Ammon's horn (tissue), 1 donor: Measurements from ENCODE around the gene PQBP1.

Experiments
- DNase-seq: peaks from one replicate; pipeline ENCODE4 v3.0.0-alpha.2; 2016; ENCODE audit warnings: low spot score

Gene PQBP1

DNA sequence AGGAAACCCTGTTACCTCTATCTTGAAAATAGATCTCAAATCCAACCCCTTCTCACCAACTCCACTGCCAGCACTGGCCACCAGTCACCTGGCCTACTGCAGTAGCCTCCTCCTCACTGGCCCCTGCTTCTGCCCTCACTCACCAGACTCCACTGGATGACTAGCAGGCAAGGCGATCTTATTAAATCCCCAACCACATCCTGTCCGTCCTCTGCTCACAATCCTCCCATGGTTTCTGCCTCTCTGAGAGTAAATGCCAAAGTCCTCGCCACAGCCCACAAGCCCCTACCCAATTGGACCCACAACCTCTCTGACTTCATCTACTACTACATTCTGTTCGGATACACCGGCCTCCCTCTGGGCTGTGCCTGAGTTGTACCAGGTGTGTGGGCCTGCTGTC is 26.5 kb downstream of the PQBP1 start:
- DNase-seq = no peak

DNA sequence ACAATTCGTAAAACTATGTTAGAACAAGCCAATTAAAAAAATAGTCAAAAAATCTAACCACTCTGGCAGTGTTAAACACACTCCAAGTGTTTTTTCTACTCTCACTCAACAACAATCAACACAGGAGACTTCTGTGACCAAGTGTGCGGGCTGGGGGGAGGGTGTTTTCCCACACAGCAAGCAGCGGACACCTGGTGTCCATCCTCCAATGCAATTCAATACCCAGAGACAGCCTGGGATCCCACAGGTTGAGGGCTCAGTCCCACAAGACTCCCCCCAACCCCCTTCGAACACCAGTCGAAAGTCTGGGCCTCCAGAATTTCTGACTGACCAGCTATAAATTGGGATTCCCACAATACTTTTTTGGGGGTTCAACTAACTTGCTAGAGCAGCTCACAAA is 29.4 kb downstream of the PQBP1 start:
- DNase-seq = no peak

DNA sequence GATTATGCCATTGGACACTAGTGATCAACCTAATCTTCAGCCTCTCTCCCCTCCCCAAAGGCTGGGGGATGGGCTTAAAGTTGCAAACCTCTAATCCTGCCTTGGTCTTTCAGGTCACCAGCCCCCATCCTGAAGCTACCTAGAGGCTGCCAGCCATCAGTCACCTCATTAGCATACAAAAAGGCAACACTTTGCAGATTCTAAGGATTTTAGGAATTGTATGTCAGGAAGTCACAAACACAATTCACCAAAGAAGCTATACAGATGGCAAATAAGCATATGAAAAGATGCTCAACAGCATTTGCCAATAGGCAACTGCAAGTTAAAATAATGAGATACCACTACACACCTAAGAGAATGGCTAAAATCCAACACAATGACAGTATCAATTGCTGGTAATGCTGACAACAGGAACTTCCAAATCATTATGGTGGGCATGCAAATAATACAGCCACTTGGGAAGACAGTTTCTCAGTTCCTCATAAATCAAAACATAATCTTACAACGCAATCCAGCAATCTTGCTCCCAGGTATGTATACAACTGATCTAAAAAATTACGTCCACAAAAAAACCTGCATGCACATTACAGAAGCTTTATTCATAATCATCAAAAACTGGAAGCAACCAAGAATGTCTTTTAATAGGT is 30.1 kb downstream of the PQBP1 start:
- no peak for DNase-seq

DNA sequence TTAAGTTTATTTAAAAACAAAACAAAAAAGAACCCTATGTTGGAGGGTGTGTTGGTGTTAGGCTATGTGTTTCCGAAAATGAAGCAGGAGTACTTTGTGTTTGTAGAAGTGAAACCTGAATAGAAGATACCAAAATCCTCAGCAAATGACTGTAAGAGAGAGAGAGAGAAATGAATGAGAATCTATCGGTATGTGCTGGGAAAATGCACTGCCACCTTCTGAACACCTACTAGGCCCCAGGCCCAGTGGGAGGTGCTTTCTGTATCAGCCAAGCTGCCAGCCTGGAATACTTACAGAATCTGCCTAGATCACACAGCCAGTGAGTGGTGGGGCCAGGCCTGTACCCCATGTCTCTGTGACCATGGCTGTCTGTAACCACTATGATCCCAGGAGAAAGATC is 36.0 kb downstream of the PQBP1 start:
- DNase-seq = no peak

DNA sequence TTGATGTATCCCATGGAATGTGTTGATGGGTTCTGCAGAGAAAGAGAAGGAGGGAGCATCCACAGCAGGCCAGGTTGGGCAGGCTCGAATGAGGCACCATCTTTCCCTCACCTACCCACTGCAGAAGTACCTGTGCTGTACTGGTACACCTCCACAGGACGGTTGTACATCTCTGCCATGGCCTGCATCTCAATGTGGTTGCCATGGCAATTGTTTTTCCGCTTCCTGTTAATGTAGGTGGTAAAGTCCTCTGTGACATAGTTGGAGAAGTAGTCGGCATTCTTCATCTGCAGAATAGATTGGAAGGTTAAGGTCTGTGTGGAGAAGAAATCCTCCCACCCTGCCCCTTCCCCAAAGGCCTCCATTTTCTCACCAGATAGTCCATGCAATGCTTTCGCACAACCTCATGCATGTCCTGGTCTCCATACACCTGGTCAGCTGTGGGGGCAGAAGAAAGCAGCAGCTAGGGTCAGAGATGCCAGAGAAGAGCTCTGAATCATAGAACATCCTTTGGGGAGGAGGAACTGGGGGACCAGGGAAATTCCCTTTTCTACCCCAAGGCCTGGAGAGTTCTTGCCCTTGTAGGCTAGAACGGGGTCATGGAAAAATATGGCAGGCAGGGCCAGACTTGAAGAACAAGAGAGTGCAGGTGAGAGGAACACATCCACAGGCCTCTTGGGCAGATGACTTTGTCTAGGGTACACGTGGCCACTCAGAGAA is 37.0 kb downstream of the PQBP1 start:
- no peak for DNase-seq

DNA sequence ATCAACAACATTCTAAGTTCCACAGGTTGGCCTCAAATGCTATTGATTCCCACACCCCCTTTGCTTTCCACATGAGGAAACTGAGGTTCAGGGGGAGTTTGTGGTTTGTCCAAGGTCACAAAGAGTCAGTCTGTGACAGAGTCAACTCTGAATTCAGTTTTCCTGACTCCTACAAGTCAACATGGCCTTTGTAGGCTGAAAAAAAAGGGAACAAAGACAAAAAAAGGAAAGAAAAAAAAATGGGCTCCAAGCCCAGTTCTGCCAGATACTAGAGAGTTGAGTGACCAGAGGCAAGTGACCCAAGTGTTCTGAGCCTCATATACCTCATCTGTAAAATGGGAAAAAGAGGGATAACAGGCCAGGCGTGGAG is 37.6 kb downstream of the PQBP1 start:
- DNase-seq = no peak

DNA sequence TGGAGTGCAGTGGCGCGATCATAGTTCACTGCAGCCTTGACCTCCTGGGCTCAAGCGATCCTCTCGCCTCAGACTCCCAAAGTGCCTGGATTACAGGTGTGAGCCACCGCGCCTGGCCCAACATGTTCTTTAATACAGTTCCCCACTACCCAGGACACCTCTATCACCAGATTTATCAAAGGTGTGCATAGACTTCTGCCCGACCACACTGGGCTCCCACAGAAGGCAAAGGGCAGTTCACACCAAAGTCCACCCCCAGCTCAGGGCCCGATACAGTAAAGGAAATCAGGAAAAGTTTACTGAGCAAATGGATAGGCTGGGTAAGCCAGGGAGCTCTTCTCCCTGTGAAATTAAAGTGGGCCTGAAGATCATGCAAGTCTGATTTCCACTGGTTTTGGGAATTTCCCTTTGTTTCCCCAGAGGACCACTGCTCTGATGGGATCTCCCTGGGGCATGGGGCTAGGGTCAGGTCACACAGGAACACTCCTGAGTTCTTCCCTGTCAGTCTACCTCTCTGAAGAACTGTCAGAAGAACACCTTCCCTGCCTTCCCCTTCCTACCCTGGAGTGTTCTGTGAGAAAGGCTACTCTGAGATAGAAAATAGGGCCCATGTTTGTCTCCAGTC is 38.8 kb downstream of the PQBP1 start:
- DNase-seq = no peak

DNA sequence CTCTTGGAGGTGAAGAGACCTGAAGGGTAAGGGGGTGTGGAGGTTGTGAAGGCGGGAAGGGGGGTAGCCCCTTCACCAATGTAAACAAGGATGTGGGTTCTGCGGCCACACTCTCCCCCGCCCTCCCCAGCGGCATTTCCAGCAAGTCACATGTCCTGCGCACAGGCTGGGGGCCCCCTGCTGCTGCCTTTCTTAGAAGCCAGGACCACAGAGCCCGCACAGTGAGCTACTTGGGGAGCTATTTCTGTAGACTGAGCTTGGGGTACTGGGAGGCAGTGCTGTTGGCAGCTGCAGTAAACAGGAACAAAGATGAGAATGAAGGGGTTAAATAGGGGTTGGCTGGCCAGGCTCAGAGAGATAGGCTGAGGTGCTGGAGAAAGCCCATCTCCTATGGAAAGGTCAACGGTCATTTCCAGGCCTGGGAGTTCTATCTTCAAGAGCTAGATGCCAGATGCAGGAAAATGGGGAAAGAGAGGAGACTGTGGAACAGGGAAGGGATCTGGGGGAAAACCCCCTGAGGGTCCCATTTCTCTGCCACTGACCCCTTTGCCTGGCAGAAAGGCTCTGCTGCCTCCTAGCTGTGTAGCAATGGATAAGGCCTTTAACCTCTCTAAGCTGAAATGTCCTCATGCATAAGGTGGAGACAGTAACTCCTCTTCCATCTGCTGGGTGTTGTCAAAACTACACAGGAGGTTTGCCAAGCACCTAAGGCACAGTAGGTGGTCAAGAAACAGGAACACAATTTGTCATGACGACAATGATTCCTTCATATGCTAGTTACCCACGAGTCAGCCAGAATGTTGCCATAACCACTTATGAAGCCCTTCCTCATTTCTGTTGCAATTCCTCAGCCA is 39.6 kb downstream of the PQBP1 start:
- DNase-seq = peak; percentile 22

DNA sequence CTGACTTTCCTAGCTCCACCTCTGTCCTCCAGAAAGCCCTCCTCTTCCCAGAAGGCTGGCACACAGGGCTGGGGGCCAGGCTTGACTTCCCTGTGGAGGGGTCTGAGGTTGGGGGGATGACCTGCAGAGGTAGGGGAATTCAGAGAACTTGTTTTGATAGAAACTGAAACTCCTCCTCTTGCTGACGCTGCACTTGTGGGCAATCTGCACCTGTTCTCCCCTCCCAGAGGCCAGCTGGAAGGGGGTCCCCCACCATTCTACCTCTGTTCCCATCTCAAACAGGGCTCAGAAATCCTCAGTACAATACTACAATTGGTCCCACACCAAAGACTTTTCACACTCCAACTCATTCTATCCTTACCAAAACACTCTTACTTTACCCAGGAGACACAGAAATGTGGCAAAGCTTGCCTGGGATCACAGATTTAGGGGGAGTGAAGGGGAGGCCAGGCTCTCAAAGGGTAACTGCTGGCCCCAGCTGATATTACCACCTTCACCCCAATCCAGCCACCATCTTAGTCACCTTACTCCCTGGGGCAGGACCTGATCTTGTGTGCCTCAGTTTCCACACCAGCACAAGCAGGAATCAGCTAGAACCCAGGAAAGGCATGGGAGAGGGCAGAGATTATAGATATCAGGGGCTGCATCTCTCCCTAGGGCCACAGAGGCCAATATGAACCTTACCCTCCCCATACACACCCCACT is 41.1 kb downstream of the PQBP1 start:
- DNase-seq = no peak

DNA sequence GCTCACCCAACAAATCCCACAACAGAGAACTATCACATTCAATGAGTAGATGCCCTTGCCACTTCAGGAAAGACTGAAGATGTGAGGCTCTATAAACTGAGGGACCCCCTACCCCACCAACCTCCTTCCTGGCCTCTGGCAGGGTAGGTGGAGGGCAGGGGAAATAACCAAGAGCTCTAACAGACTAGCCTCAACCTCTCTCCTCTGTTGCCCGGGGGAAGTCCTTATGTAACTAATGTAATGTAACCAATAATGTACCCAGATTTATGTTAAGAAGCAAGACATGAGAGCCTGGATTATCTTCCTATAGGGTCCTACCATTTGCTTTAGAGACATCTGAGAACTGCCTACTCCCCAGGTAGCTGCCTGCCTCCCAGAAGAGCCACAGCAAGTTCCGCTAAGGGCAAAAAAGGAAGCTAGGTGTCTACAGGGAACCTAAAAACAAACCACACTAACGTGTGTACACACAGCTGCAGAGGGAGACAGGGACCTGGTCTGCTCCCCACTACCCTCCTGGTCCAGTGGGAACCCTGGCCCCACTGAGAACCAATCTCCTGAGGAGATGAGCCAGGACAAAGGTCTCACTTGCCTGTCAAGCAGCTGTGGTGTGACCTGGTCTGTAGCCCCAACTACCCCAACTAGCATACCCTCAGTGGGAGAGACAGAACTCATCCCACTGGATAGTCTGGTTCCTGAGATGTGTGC is 41.9 kb downstream of the PQBP1 start:
- DNase-seq = no peak

DNA sequence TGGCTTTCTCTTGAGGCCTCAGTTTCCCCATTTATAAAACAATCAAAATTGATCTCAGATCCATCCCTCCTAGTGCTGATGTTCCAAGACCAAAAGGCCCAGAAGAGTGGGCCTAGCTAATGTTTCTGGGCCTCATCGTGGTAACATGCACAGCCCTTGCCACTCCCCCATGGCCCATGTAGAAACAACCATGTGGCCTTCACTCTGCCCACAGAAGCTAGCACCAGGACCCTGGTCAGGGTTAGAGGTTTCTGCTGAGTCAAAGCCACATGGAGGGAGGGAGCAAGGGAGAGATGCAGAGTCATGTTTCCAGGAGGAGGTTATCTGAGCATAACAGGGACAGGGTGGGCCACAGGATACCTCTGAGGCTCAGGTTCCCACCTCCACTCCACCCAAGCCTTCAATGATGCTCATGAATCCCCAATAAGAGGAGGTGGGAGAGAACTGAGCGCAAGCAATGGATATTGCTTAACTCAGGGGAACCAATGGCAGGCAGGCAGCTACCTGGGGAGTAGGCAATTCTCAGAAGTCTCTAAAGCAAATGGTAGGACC is 42.8 kb downstream of the PQBP1 start:
- no peak for DNase-seq

DNA sequence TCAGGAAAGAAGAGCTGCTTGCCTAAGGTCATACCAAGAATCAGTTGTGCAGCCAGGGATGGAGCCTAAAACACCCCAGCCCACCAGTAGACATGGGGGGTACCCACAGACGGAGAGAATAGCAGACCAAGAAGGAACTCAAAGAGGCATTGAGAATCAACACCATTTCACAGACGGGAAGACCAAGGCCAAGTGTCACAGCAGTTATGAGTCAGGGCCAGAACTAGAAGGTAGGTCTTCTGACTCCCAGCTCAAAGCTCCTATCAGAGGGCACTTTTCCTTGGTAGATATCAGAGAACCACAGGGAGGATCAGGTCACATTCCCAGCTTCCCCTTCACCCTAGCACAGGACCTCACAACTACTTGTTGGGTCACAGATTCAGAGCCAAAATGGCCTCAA is 45.2 kb downstream of the PQBP1 start:
- DNase-seq = no peak

DNA sequence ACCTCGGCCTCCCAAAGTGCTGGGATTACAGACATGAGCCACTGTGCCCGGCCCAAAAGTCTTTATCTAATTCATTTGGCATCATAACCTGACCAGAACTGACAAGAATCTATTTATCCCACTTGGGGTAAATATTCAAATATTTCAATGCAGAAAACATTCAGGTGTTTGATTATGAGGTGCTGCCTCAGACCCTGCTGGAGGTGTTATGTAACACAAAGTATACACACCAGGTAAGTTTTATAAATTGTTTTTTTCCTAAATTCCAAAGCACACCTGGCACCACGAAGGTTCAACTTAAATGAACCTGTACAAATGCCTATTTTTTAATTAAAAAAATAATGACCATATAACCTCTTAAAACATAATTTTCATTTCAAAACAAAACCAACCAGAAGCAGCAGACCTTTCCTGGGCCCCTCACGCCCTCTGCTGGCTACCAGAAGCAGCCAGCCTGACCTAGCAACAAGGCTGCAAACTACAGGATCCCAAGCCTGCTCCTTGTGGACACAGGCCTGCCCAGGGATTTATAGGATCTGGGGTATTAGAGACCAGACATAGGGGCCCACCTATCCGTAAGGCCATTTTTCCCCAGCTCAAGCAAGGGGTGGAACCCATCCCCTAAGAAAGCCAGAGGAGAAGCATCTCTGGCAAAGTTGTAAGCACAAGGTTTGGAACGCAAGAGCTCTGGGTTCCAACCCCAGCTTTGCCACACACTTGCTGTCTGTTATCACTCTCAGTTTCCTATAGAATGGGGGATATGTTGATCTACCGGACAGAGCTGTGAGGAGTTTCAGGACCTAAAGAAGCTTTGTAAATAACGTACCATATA is 48.0 kb downstream of the PQBP1 start:
- peak; percentile 36 for DNase-seq

DNA sequence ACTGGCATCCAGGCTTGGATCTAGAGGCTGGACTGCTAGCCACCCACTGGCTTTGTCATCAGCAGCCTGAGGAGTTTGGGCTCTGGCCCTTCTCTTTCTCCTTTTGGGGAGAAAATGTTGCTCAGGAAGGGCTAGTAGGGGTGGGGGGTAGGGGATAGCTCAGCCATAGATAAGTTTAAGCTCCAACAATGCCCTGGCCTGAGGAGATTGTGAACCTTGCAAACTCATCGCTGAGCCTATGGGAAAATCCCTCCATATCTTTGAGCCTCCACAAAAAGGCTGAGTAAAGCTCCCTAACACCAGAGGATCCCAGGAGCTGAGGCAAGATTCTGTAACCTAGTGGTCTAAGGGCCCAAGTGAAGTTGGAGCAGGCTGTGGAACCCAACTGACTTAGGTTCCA is 50.9 kb downstream of the PQBP1 start:
- DNase-seq = no peak
